ENCODE measurements around the gene ADAM30.

GRCh38 chr1:119882132-119883049, 13.9 kb downstream of the ADAM30 start:
- TF ChIP-seq EZH2 (conservative IDR thresholded peaks at IDR 0.05; ENCODE audit: low read depth, low read length) (no peak), ZNF557 (CRISPR knock-in tag; IDR thresholded peaks at IDR 0.05) (no peak), CTCF (CRISPR knock-in tag; IDR thresholded peaks at IDR 0.05) (no peak), ZNF678 (CRISPR knock-in tag; IDR thresholded peaks at IDR 0.05) (no peak), ZNF136 (CRISPR knock-in tag; IDR thresholded peaks at IDR 0.05; ENCODE audit: low read depth) (no peak)

All from HepG2 (cell line).